K562 (cell line): ENCODE measurements around the gene TSPAN14. TPM values are rescaled to one million over a fixed set of nuclear protein-coding genes. Genes with fewer than 3 reads are reported as not detected.

Experiments
- IRF2 ChIP-seq: sonication (generic); formaldehyde crosslinking; IDR thresholded peaks from 2 replicates; pipeline ENCODE4 v1.8.1; 2022; ENCODE audit warnings: mild to moderate bottlenecking, missing genetic modification reagents
- NCOA4 ChIP-seq: fragments of 450-650 bp; IDR thresholded peaks from 2 replicates; pipeline ENCODE4 v1.6.1; 2018; ENCODE audit warnings: mild to moderate bottlenecking; ENCODE audit not compliant: partially characterized antibody
- PKNOX1 ChIP-seq: fragments of 450-650 bp; IDR thresholded peaks from 2 replicates; pipeline ENCODE4 v1.6.1; 2016
- ZNF407 ChIP-seq: fragments of 450-650 bp; IDR thresholded peaks from 2 replicates; pipeline ENCODE4 v1.6.1; 2016; ENCODE audit warnings: low read depth
- ZNF699 ChIP-seq: fragments of 250-450 bp; sonication (Bioruptor Pico); IDR thresholded peaks from 2 replicates; pipeline ENCODE4 v1.8.0; 2021; ENCODE audit warnings: mild to moderate bottlenecking, moderate library complexity; ENCODE audit not compliant: insufficient replicate concordance
- polyA plus RNA-seq, 8 experiments: library from polyadenylated mRNA; depleted of rRNA in 4 of 8; stranded (reverse) in 5 of 8; unstranded in 3 of 8; fragments of >200 nt; fragmentation: Nextera tagmentation in 2 of 8; fragmentation: Illumina TruSeq in 1 of 8; extraction: Ambion mirVana in 2 of 8; extraction: Trizol in 1 of 8; gene quantifications; 2 replicates each; pipeline versions ENCODE4 v1.2.1 to v1.2.3, GENCODE V29; 2011 to 2014; ENCODE audit warnings: inconsistent platforms in 1 of 8, missing spikeins in 1 of 8
- total RNA-seq, 7 experiments: library from RNA; depleted of rRNA in 6 of 7; stranded (reverse); fragments of >200 nt in 6 of 7; fragmentation: Illumina TruSeq in 2 of 7; extraction: Trizol in 2 of 7; gene quantifications; 2 replicates each; pipeline versions ENCODE4 v1.2.1 to v1.2.3, GENCODE V29; 2011 to 2021; ENCODE audit warnings: low replicate concordance in 1 of 7
- TF ChIP-seq, protein P1 (sequence below): fragments of 450-650 bp; IDR thresholded peaks from 2 replicates; pipeline ENCODE4 v1.6.1; 2016; ENCODE audit warnings: mild to moderate bottlenecking, moderate library complexity

Gene TSPAN14
- total and polyA plus RNA-seq, 9 of the 15 experiments (the other 6 are each of a cell fraction or from before 2014, with no cell fraction given) = 5.8 to 92.9 (median 23.3) TPM

GRCh38 chr10:80528185-80528700 is 74.1 kb downstream of the TSPAN14 start (continued):
- TF ChIP-seq, protein P1, sequence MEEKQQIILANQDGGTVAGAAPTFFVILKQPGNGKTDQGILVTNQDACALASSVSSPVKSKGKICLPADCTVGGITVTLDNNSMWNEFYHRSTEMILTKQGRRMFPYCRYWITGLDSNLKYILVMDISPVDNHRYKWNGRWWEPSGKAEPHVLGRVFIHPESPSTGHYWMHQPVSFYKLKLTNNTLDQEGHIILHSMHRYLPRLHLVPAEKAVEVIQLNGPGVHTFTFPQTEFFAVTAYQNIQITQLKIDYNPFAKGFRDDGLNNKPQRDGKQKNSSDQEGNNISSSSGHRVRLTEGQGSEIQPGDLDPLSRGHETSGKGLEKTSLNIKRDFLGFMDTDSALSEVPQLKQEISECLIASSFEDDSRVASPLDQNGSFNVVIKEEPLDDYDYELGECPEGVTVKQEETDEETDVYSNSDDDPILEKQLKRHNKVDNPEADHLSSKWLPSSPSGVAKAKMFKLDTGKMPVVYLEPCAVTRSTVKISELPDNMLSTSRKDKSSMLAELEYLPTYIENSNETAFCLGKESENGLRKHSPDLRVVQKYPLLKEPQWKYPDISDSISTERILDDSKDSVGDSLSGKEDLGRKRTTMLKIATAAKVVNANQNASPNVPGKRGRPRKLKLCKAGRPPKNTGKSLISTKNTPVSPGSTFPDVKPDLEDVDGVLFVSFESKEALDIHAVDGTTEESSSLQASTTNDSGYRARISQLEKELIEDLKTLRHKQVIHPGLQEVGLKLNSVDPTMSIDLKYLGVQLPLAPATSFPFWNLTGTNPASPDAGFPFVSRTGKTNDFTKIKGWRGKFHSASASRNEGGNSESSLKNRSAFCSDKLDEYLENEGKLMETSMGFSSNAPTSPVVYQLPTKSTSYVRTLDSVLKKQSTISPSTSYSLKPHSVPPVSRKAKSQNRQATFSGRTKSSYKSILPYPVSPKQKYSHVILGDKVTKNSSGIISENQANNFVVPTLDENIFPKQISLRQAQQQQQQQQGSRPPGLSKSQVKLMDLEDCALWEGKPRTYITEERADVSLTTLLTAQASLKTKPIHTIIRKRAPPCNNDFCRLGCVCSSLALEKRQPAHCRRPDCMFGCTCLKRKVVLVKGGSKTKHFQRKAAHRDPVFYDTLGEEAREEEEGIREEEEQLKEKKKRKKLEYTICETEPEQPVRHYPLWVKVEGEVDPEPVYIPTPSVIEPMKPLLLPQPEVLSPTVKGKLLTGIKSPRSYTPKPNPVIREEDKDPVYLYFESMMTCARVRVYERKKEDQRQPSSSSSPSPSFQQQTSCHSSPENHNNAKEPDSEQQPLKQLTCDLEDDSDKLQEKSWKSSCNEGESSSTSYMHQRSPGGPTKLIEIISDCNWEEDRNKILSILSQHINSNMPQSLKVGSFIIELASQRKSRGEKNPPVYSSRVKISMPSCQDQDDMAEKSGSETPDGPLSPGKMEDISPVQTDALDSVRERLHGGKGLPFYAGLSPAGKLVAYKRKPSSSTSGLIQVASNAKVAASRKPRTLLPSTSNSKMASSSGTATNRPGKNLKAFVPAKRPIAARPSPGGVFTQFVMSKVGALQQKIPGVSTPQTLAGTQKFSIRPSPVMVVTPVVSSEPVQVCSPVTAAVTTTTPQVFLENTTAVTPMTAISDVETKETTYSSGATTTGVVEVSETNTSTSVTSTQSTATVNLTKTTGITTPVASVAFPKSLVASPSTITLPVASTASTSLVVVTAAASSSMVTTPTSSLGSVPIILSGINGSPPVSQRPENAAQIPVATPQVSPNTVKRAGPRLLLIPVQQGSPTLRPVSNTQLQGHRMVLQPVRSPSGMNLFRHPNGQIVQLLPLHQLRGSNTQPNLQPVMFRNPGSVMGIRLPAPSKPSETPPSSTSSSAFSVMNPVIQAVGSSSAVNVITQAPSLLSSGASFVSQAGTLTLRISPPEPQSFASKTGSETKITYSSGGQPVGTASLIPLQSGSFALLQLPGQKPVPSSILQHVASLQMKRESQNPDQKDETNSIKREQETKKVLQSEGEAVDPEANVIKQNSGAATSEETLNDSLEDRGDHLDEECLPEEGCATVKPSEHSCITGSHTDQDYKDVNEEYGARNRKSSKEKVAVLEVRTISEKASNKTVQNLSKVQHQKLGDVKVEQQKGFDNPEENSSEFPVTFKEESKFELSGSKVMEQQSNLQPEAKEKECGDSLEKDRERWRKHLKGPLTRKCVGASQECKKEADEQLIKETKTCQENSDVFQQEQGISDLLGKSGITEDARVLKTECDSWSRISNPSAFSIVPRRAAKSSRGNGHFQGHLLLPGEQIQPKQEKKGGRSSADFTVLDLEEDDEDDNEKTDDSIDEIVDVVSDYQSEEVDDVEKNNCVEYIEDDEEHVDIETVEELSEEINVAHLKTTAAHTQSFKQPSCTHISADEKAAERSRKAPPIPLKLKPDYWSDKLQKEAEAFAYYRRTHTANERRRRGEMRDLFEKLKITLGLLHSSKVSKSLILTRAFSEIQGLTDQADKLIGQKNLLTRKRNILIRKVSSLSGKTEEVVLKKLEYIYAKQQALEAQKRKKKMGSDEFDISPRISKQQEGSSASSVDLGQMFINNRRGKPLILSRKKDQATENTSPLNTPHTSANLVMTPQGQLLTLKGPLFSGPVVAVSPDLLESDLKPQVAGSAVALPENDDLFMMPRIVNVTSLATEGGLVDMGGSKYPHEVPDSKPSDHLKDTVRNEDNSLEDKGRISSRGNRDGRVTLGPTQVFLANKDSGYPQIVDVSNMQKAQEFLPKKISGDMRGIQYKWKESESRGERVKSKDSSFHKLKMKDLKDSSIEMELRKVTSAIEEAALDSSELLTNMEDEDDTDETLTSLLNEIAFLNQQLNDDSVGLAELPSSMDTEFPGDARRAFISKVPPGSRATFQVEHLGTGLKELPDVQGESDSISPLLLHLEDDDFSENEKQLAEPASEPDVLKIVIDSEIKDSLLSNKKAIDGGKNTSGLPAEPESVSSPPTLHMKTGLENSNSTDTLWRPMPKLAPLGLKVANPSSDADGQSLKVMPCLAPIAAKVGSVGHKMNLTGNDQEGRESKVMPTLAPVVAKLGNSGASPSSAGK = no peak
- TF ChIP-seq ZNF407 (no peak), ZNF699 (CRISPR knock-in tag) (no peak), IRF2 (no peak), NCOA4 (no peak), PKNOX1 (no peak)
- TF ChIP-seq, all 486 proteins: peak for 0
